Effector memory CD4-positive, alpha-beta T cell (primary cell): Measurements from ENCODE around the gene RHBDD1.

ENCODE experiments used
- DNase-seq, 3 donors: peaks; one replicate each; pipeline ENCODE4 v3.0.0-alpha.2; 2020
- H3K27ac ChIP-seq: 2 replicates; pipeline ENCODE4 v1.7.0; 2013; ENCODE audit warnings: mild to moderate bottlenecking, low read length, moderate library complexity; ENCODE audit not compliant: insufficient read depth, poor library complexity, severe bottlenecking
- H3K27me3 ChIP-seq: replicated peaks from 2 replicates; pipeline ENCODE4 v1.7.0; 2013; ENCODE audit warnings: mild to moderate bottlenecking, low read length; ENCODE audit not compliant: insufficient read depth, control insufficient read depth, poor library complexity, severe bottlenecking
- H3K36me3 ChIP-seq: 2 replicates; pipeline ENCODE4 v1.7.0; 2013; ENCODE audit warnings: mild to moderate bottlenecking, low read length, moderate library complexity; ENCODE audit not compliant: control insufficient read depth, insufficient read depth
- H3K4me1 ChIP-seq: 2 replicates; pipeline ENCODE4 v1.7.0; 2013; ENCODE audit warnings: low read length, mild to moderate bottlenecking; ENCODE audit not compliant: control insufficient read depth, insufficient read depth, poor library complexity, severe bottlenecking
- H3K4me3 ChIP-seq: 2 replicates; pipeline ENCODE4 v1.7.0; 2013; ENCODE audit warnings: low read length, low read depth, mild to moderate bottlenecking; ENCODE audit not compliant: insufficient read depth, poor library complexity, severe bottlenecking
- H3K9me3 ChIP-seq: 2 replicates; pipeline ENCODE4 v1.7.0; 2013; ENCODE audit warnings: mild to moderate bottlenecking, low read length, moderate library complexity; ENCODE audit not compliant: control insufficient read depth
- total RNA-seq, 3 donors: gene quantifications; one replicate each; lab custom pipeline; 2026; lab: John Stamatoyannopoulos, UW

RHBDD1 gene
- 31.4 to 33.5 (median 32.9) reads per million in 3 donors for total RNA-seq

- Histone ChIP-seq H3K36me3 (no peaks in the 10 kb centered on the region), H3K9me3 (no peaks in the 10 kb centered on the region), H3K27me3 (no peaks in the 10 kb centered on the region), H3K4me3 (peak within 1 kb of the TSS; percentile 90), H3K4me1 (peaks cover 42% of the 10 kb centered on the region), H3K27ac (peak within 1 kb of the TSS; percentile 100)
- DNase-seq, result peak; percentile 83 to 90 (median 87)
These were observed at the start of gene RHBDD1 for GRCh38 chr2:226835796-226836547. RHBDD1 (plus strand) TSS chr2:226836054; CDS start chr2:226864694, 28,640 bp downstream.

- Histone ChIP-seq H3K4me1 (peaks cover 13% of the 10 kb centered on the region), H3K36me3 (no peaks in the 10 kb centered on the region), H3K9me3 (no peaks in the 10 kb centered on the region), H3K27me3 (no peaks in the 10 kb centered on the region), H3K4me3 (no peak overlapping the region), H3K27ac (no peak overlapping the region)
- DNase-seq, result no peak
These were observed 47.8 kb upstream of the RHBDD1 start for GRCh38 chr2:226788064-226788463.

GRCh38 chr2:226788881-226789490 lies 46.9 kb upstream of the RHBDD1 start:
- no peak overlapping the region for H3K4me3 ChIP-seq
- H3K4me1 ChIP-seq, result peaks cover 13% of the 10 kb centered on the region

GRCh38 chr2:226790011-226790410 lies 45.8 kb upstream of the RHBDD1 start:
- H3K36me3 ChIP-seq, result no peaks in the 10 kb centered on the region

More at GRCh38 chr2:226788881-226789490, 46.9 kb upstream of the RHBDD1 start:
- DNase-seq, result no peak
- H3K27me3 ChIP-seq, result no peaks in the 10 kb centered on the region
- no peaks in the 10 kb centered on the region for H3K9me3 ChIP-seq
- H3K27ac ChIP-seq, result no peak overlapping the region
- H3K36me3 ChIP-seq, result no peaks in the 10 kb centered on the region

GRCh38 chr2:226790431-226790830 lies 45.4 kb upstream of the RHBDD1 start:
- Histone ChIP-seq H3K27me3 (no peaks in the 10 kb centered on the region), H3K36me3 (no peaks in the 10 kb centered on the region), H3K4me3 (no peak overlapping the region), H3K27ac (peak overlapping the region; percentile 84), H3K4me1 (peaks cover 13% of the 10 kb centered on the region), H3K9me3 (no peaks in the 10 kb centered on the region)
- no peak for DNase-seq

More at GRCh38 chr2:226790011-226790410, 45.8 kb upstream of the RHBDD1 start:
- Histone ChIP-seq H3K27ac (no peak overlapping the region), H3K4me3 (no peak overlapping the region), H3K4me1 (peaks cover 13% of the 10 kb centered on the region), H3K9me3 (no peaks in the 10 kb centered on the region), H3K27me3 (no peaks in the 10 kb centered on the region)
- no peak for DNase-seq

GRCh38 chr2:226791056-226791486 lies 44.8 kb upstream of the RHBDD1 start:
- H3K36me3 ChIP-seq, result no peaks in the 10 kb centered on the region
- no peaks in the 10 kb centered on the region for H3K9me3 ChIP-seq
- H3K4me1 ChIP-seq, result peaks cover 13% of the 10 kb centered on the region
- H3K27ac ChIP-seq, result peak overlapping the region; percentile 84
- H3K27me3 ChIP-seq, result no peaks in the 10 kb centered on the region
- H3K4me3 ChIP-seq, result peak overlapping the region; percentile 66
- DNase-seq, result peak in 1 of 3 donors; percentile 71

GRCh38 chr2:226791487-226792081 lies 44.3 kb upstream of the RHBDD1 start:
- Histone ChIP-seq H3K4me1 (peaks cover 13% of the 10 kb centered on the region), H3K4me3 (peak overlapping the region; percentile 66), H3K36me3 (no peaks in the 10 kb centered on the region), H3K9me3 (no peaks in the 10 kb centered on the region), H3K27ac (peak overlapping the region; percentile 84), H3K27me3 (no peaks in the 10 kb centered on the region)
- peak; percentile 84 to 88 (median 85) for DNase-seq

GRCh38 chr2:226792155-226792881 lies 43.5 kb upstream of the RHBDD1 start:
- no peak for DNase-seq
- Histone ChIP-seq H3K36me3 (no peaks in the 10 kb centered on the region), H3K4me3 (peak overlapping the region; percentile 66), H3K4me1 (peaks cover 13% of the 10 kb centered on the region), H3K9me3 (no peaks in the 10 kb centered on the region), H3K27me3 (no peaks in the 10 kb centered on the region), H3K27ac (peak overlapping the region; percentile 84)

GRCh38 chr2:226793646-226794045 lies 42.2 kb upstream of the RHBDD1 start:
- H3K27me3 ChIP-seq, result no peaks in the 10 kb centered on the region
- H3K4me1 ChIP-seq, result peaks cover 19% of the 10 kb centered on the region
- DNase-seq, result no peak
- H3K36me3 ChIP-seq, result no peaks in the 10 kb centered on the region
- no peak overlapping the region for H3K4me3 ChIP-seq
- no peaks in the 10 kb centered on the region for H3K9me3 ChIP-seq
- no peak overlapping the region for H3K27ac ChIP-seq
